Ovary (tissue), 3 donors: ENCODE data around the gene AKT1S1.

ENCODE experiments used
- CTCF ChIP-seq, 3 donors: fragments of 450-650 bp in 2 of 3; fragments of 200-600 bp in 1 of 3; IDR thresholded peaks; one replicate each; pipeline versions ENCODE4 v1.5.1 to v1.8.0; 2016 to 2022; ENCODE audit warnings: antibody characterized with exemption in 3 of 3, mild to moderate bottlenecking in 1 of 3
- POLR2A ChIP-seq: fragments of 450-650 bp; IDR thresholded peaks from one replicate; pipeline ENCODE4 v1.6.1; 2017; ENCODE audit warnings: antibody characterized with exemption, mild to moderate bottlenecking, moderate library complexity
- donor health status: DM: no; HTN: no; CAD: no.

GRCh38 chr19:49921871-49922795 is 45.0 kb upstream of the AKT1S1 start:
- no peak for TF ChIP-seq POLR2A
- no peak for TF ChIP-seq CTCF (IDR thresholded peaks at IDR 0.05)
